Astrocyte (in vitro differentiated cells and primary cell): ENCODE data around the gene SLC16A2. TPM values are rescaled to one million over a fixed set of nuclear protein-coding genes. Genes with fewer than 3 reads are reported as not detected.

ENCODE experiments used
- DNase-seq: peaks from one replicate; pipeline ENCODE4 v3.0.0-alpha.2; 2010; ENCODE audit warnings: low read depth
- FAIRE-seq: peaks from 2 replicates; lab custom pipeline; 2011; peaks lifted over from hg19 to GRCh38; lab: Jason Lieb, UNC
- H2AFZ ChIP-seq: 2 replicates; pipeline ENCODE4 v1.6.0; 2012; ENCODE audit warnings: low read depth, low read length, inconsistent platforms
- H3K27ac ChIP-seq: 2 replicates; pipeline ENCODE4 v1.5.1; 2011; ENCODE audit warnings: low read depth, low read length, inconsistent platforms
- H3K27me3 ChIP-seq: 2 replicates; pipeline ENCODE4 v1.6.0; 2011; ENCODE audit warnings: low read length, inconsistent platforms; ENCODE audit not compliant: insufficient read depth
- H3K36me3 ChIP-seq: 2 replicates; pipeline ENCODE4 v1.5.1; 2011; ENCODE audit warnings: low read length, inconsistent platforms; ENCODE audit not compliant: insufficient read depth
- H3K4me1 ChIP-seq: 2 replicates; pipeline ENCODE4 v1.5.1; 2011; ENCODE audit warnings: low read length, inconsistent platforms; ENCODE audit not compliant: insufficient read depth
- H3K4me2 ChIP-seq: 2 replicates; pipeline ENCODE4 v1.6.0; 2012; ENCODE audit warnings: low read length, inconsistent platforms
- H3K4me3 ChIP-seq: 2 replicates; pipeline ENCODE4 v1.5.1; 2011; ENCODE audit warnings: low read depth, mild to moderate bottlenecking, low read length, inconsistent platforms; ENCODE audit not compliant: insufficient read depth
- H3K79me2 ChIP-seq: 2 replicates; pipeline ENCODE4 v1.6.0; 2012; ENCODE audit warnings: mild to moderate bottlenecking, low read length, inconsistent platforms; ENCODE audit not compliant: insufficient read depth
- H3K9ac ChIP-seq: 2 replicates; pipeline ENCODE4 v1.6.0; 2012; ENCODE audit warnings: mild to moderate bottlenecking, low read length, inconsistent platforms
- H3K9me3 ChIP-seq: 2 replicates; pipeline ENCODE4 v1.5.1; 2012; ENCODE audit warnings: low read depth, mild to moderate bottlenecking, low read length, inconsistent platforms; ENCODE audit not compliant: insufficient read depth
- H4K20me1 ChIP-seq: 2 replicates; pipeline ENCODE4 v1.6.0; 2012; ENCODE audit warnings: low read length, inconsistent platforms; ENCODE audit not compliant: insufficient read depth
- H3K27ac Mint-ChIP-seq: one replicate; pipeline ENCODE4 v1.8.0; 2021; ENCODE audit warnings: mild to moderate bottlenecking, mixed read lengths; ENCODE audit not compliant: unreplicated experiment
- H3K27me3 Mint-ChIP-seq: one replicate; pipeline ENCODE4 v1.8.0; 2021; ENCODE audit warnings: low read depth, mixed read lengths; ENCODE audit not compliant: unreplicated experiment
- H3K36me3 Mint-ChIP-seq: one replicate; pipeline ENCODE4 v1.8.0; 2021; ENCODE audit warnings: low read depth, mixed read lengths; ENCODE audit not compliant: unreplicated experiment
- H3K4me1 Mint-ChIP-seq: one replicate; pipeline ENCODE4 v1.8.0; 2021; ENCODE audit warnings: low read depth, mixed read lengths; ENCODE audit not compliant: unreplicated experiment
- H3K4me3 Mint-ChIP-seq: one replicate; pipeline ENCODE4 v1.8.0; 2021; ENCODE audit warnings: mild to moderate bottlenecking, moderate library complexity, mixed read lengths; ENCODE audit not compliant: unreplicated experiment
- H3K9me3 Mint-ChIP-seq: one replicate; pipeline ENCODE4 v1.8.0; 2021; ENCODE audit warnings: mild to moderate bottlenecking, mixed read lengths; ENCODE audit not compliant: unreplicated experiment
- EZH2 ChIP-seq: IDR thresholded peaks from 2 replicates; pipeline ENCODE4 v1.6.1; 2012; ENCODE audit warnings: mild to moderate bottlenecking, low read length, inconsistent platforms; ENCODE audit not compliant: insufficient read depth
- total RNA-seq: library from RNA; stranded (reverse); gene quantifications from 2 replicates; pipeline ENCODE4 v1.2.1, GENCODE V29; 2021
- TF ChIP-seq, protein P1 (sequence below): IDR thresholded peaks from 2 replicates; pipeline ENCODE4 v1.5.1; 2011; ENCODE audit warnings: low read depth, mild to moderate bottlenecking, inconsistent platforms, low read length, moderate library complexity; ENCODE audit not compliant: insufficient read depth

The SLC16A2 gene
- total RNA-seq, 1 donor from 2014 or later = 21.1 TPM

DNA sequence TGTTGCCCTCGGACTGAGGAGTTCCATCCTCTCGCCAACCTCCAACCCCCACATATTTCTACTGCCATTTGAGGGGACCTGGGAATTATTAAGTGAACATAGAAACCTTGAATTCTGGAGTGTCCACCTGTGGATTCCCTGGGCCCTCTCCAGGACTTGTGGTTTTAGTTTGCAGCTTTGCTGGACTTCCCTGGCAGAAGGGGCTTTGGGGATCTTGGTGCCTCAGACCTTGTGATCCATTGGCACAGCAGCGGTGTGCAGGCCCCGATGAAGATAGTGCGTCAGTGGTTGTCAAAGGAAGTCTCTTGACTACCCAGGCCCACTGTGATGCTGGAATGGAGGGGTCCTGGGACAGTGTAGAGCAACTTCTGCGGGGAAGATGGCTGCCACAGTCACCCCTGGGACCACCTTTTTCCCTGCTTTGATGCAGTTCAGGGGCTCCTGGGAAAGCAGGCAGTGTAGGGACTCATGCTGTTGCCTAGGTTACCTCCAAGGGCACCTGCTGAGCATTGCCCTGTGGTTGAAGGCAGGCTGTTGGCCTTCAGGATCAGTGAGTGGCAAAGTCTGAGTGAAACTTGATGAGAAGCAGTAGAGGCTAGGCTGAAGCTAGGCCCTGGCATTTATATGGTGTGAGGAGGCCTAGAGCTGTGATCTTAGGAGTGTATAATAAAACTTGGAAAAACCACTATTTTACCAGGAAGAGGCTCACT, 2.2 kb downstream of the SLC16A2 start:
- Histone ChIP-seq H2AFZ (peak overlapping the region; percentile 83), H3K36me3 (no peaks in the 10 kb centered on the region), H3K4me3 (peak overlapping the region; percentile 66), H3K27me3 (no peaks in the 10 kb centered on the region), H3K9ac (peak overlapping the region; percentile 85), H3K4me2 (peak overlapping the region; percentile 97), H3K4me1 (peaks cover 14% of the 10 kb centered on the region), H4K20me1 (peaks cover 6% of the 10 kb centered on the region), H3K27ac (peak overlapping the region; percentile 61), H3K9me3 (no peaks in the 10 kb centered on the region), H3K79me2 (peaks cover 5% of the 10 kb centered on the region)
- peak overlapping the region; percentile 87 for H3K4me3 Mint-ChIP-seq
- H3K4me1 Mint-ChIP-seq = peaks cover 5% of the 10 kb centered on the region
- no peak for TF ChIP-seq EZH2
- TF ChIP-seq, protein P1, sequence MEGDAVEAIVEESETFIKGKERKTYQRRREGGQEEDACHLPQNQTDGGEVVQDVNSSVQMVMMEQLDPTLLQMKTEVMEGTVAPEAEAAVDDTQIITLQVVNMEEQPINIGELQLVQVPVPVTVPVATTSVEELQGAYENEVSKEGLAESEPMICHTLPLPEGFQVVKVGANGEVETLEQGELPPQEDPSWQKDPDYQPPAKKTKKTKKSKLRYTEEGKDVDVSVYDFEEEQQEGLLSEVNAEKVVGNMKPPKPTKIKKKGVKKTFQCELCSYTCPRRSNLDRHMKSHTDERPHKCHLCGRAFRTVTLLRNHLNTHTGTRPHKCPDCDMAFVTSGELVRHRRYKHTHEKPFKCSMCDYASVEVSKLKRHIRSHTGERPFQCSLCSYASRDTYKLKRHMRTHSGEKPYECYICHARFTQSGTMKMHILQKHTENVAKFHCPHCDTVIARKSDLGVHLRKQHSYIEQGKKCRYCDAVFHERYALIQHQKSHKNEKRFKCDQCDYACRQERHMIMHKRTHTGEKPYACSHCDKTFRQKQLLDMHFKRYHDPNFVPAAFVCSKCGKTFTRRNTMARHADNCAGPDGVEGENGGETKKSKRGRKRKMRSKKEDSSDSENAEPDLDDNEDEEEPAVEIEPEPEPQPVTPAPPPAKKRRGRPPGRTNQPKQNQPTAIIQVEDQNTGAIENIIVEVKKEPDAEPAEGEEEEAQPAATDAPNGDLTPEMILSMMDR = no peak
- H3K27me3 Mint-ChIP-seq = no peaks in the 10 kb centered on the region
- H3K36me3 Mint-ChIP-seq = no peaks in the 10 kb centered on the region
- no peak overlapping the region for H3K27ac Mint-ChIP-seq
- peak; percentile 26 for FAIRE-seq
- no peaks in the 10 kb centered on the region for H3K9me3 Mint-ChIP-seq
- no peak for DNase-seq

DNA sequence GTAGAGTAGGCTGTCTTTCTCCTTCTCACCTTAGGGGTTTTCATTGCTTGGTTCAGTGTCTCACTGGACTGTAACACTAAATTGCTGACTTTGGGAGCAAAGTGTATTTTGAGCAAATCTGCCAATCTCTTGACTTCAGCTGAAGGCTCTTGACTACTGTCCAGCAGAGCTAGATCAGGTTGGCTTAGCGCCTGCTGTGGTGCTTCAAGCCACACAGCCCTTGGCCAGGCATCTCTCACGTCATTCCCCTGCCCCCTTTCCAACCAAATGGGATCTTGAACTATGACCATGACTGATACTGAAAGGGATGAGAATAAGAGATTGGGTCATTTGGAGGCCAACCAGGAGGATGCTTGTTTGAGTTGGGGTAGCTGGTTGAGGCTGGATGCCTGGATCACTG, 4.8 kb downstream of the SLC16A2 start:
- DNase-seq (no peak), FAIRE-seq (no peak)
- Histone ChIP-seq H3K79me2 (peaks cover 5% of the 10 kb centered on the region), H3K4me2 (no peak overlapping the region), H3K27ac (no peak overlapping the region), H4K20me1 (peaks cover 6% of the 10 kb centered on the region), H2AFZ (no peak overlapping the region), H3K36me3 (no peaks in the 10 kb centered on the region), H3K4me3 (no peak overlapping the region), H3K9ac (no peak overlapping the region), H3K9me3 (no peaks in the 10 kb centered on the region), H3K4me1 (peaks cover 7% of the 10 kb centered on the region), H3K27me3 (no peaks in the 10 kb centered on the region)
- H3K27me3 Mint-ChIP-seq = no peaks in the 10 kb centered on the region
- TF ChIP-seq, protein P1 = no peak
- no peak for TF ChIP-seq EZH2
- H3K36me3 Mint-ChIP-seq = no peaks in the 10 kb centered on the region
- H3K27ac Mint-ChIP-seq = no peak overlapping the region
- no peak overlapping the region for H3K4me3 Mint-ChIP-seq
- peaks cover 5% of the 10 kb centered on the region for H3K4me1 Mint-ChIP-seq
- H3K9me3 Mint-ChIP-seq = no peaks in the 10 kb centered on the region

DNA sequence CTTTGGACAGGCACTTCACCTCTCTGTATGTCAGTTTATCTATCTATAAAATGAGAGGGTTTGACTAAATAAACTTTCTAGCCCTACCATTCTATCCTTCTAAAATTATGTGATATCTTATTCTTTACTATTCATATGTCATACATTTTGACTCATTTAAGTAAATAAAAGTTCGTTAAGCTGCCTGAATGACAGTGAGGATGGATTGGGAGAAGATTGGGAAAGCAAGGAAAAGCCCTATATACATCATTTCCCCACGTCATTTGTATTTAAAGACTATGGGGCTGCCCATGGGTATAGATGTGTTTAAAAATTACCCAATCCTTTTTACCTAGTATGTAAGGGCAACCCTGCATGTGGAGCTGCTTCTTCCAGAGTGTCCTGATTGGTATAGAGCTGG, 5.3 kb downstream of the SLC16A2 start:
- no peak for TF ChIP-seq EZH2
- TF ChIP-seq, protein P1 = no peak
- Histone ChIP-seq H4K20me1 (peaks cover 6% of the 10 kb centered on the region), H3K4me2 (no peak overlapping the region), H3K27me3 (no peaks in the 10 kb centered on the region), H3K9ac (no peak overlapping the region), H3K36me3 (no peaks in the 10 kb centered on the region), H3K4me3 (no peak overlapping the region), H3K9me3 (no peaks in the 10 kb centered on the region), H3K79me2 (peaks cover 5% of the 10 kb centered on the region), H3K4me1 (peaks cover 7% of the 10 kb centered on the region), H3K27ac (no peak overlapping the region), H2AFZ (no peak overlapping the region)
- Mint-ChIP-seq H3K4me3 (no peak overlapping the region), H3K27ac (no peak overlapping the region), H3K27me3 (no peaks in the 10 kb centered on the region), H3K4me1 (peaks cover 5% of the 10 kb centered on the region), H3K9me3 (no peaks in the 10 kb centered on the region), H3K36me3 (no peaks in the 10 kb centered on the region)
- FAIRE-seq (no peak), DNase-seq (no peak)
